H1 (cell line): Measurements from ENCODE around the gene KRTAP10-4. TPM values are rescaled to one million over a fixed set of nuclear protein-coding genes. Genes with fewer than 3 reads are reported as not detected.
A peak's percentile ranks its signal among the peaks of the same experiment; 100 is the strongest.

Source experiments
- CTCF ChIA-PET: fragments of 300-600 bp; sonication (Branson Sonifier 250); formaldehyde crosslinking; loops from one replicate; lab custom pipeline; 2021; ENCODE audit not compliant: partially characterized antibody; lab: Charles Lee
- POLR2A ChIA-PET: fragments of 300-600 bp; sonication (Branson Sonifier 250); formaldehyde crosslinking; loops from one replicate; lab custom pipeline; 2021; ENCODE audit warnings: inconsistent platforms; ENCODE audit not compliant: partially characterized antibody; lab: Charles Lee
- DNase-seq, 2 experiments: peaks; one replicate each; pipeline versions ENCODE4 v3.0.0 to v3.0.0-alpha.2; 2010 to 2022; ENCODE audit warnings: low spot score in 2 of 2, low read depth in 1 of 2, mixed read lengths in 1 of 2
- FAIRE-seq: peaks from 2 replicates; lab custom pipeline; 2011; peaks lifted over from hg19 to GRCh38; lab: Jason Lieb, UNC
- H2AFZ ChIP-seq: 2 replicates; pipeline ENCODE4 v1.8.1; 2012; ENCODE audit warnings: low read length, inconsistent platforms
- H2AK5ac ChIP-seq: 2 replicates; pipeline ENCODE4 v1.6.1; 2013; ENCODE audit warnings: low read depth, low read length
- H2BK120ac ChIP-seq: replicated peaks from 2 replicates; pipeline ENCODE3; 2013; ENCODE audit warnings: low read depth, low read length, inconsistent platforms
- H2BK12ac ChIP-seq: 2 replicates; pipeline ENCODE4 v1.6.1; 2013; ENCODE audit warnings: low read depth, low read length
- H2BK15ac ChIP-seq: 2 replicates; pipeline ENCODE4 v1.6.1; 2013; ENCODE audit warnings: low read length
- H2BK20ac ChIP-seq: 2 replicates; pipeline ENCODE4 v1.6.1; 2013; ENCODE audit warnings: low read length
- H2BK5ac ChIP-seq: 2 replicates; pipeline ENCODE4 v1.6.1; 2013; ENCODE audit warnings: low read depth, low read length
- H3K14ac ChIP-seq: 2 replicates; pipeline ENCODE4 v1.6.1; 2013; ENCODE audit warnings: inconsistent platforms; ENCODE audit not compliant: insufficient read length
- H3K18ac ChIP-seq: 2 replicates; pipeline ENCODE4 v1.6.1; 2013; ENCODE audit warnings: low read length; ENCODE audit errors: extremely low read depth
- H3K23ac ChIP-seq: 2 replicates; pipeline ENCODE4 v1.6.1; 2013; ENCODE audit warnings: inconsistent platforms; ENCODE audit not compliant: insufficient read length
- H3K23me2 ChIP-seq: 2 replicates; pipeline ENCODE4 v1.6.1; 2013; ENCODE audit warnings: low read depth, low read length
- H3K27ac ChIP-seq: 2 replicates; pipeline ENCODE4 v1.6.1; 2011; ENCODE audit warnings: low read depth, low read length, inconsistent platforms
- H3K27me3 ChIP-seq, 4 experiments: replicated peaks in 1 of 4; 1 replicate in 1 of 4; 2 replicates in 3 of 4; pipeline versions ENCODE4 v1.6.1 to v1.8.1; 2011 to 2013; ENCODE audit warnings: low read length in 3 of 4, mild to moderate bottlenecking in 3 of 4, inconsistent platforms in 2 of 4, mixed read lengths in 2 of 4, moderate library complexity in 1 of 4; ENCODE audit not compliant: control insufficient read depth in 3 of 4, insufficient read depth in 3 of 4; ENCODE audit errors: extremely low read depth in 1 of 4
- H3K36me3 ChIP-seq, 4 experiments: 2 replicates each; pipeline versions ENCODE4 v1.6.1 to v1.8.1; 2011 to 2013; ENCODE audit warnings: mild to moderate bottlenecking in 4 of 4, low read length in 3 of 4, moderate library complexity in 2 of 4, control low read depth in 1 of 4, inconsistent platforms in 1 of 4; ENCODE audit not compliant: insufficient read depth in 4 of 4, control insufficient read depth in 2 of 4
- H3K4ac ChIP-seq: replicated peaks from 2 replicates; pipeline ENCODE3; 2013; ENCODE audit warnings: low read length, low read depth, mixed read lengths, inconsistent platforms; ENCODE audit not compliant: insufficient read length
- H3K4me1 ChIP-seq, 4 experiments: replicated peaks in 1 of 4; 1 replicate in 1 of 4; 2 replicates in 3 of 4; pipeline versions ENCODE4 v1.6.1 to v1.8.1; 2011 to 2013; ENCODE audit warnings: low read length in 3 of 4, inconsistent platforms in 2 of 4, mixed read lengths in 1 of 4; ENCODE audit not compliant: insufficient read depth in 4 of 4, control insufficient read depth in 3 of 4
- H3K4me2 ChIP-seq, 2 experiments: 2 replicates each; pipeline versions ENCODE4 v1.6.1 to v1.8.1; 2011 to 2013; ENCODE audit warnings: low read depth in 2 of 2, low read length in 2 of 2, control low read depth in 1 of 2, inconsistent platforms in 1 of 2, mild to moderate bottlenecking in 1 of 2; ENCODE audit not compliant: insufficient read depth in 1 of 2
- H3K4me3 ChIP-seq, 4 experiments: fragments of 200-600, 300-600 bp in 1 of 4; sonication (generic), shearing (Covaris generic), sonication (Bioruptor Twin) in 1 of 4; 2 replicates each; pipeline versions ENCODE4 v1.5.1 to v1.8.1; 2011 to 2016; ENCODE audit warnings: low read length in 4 of 4, low read depth in 3 of 4, control low read depth in 2 of 4, inconsistent platforms in 2 of 4, mild to moderate bottlenecking in 2 of 4, mixed read lengths in 1 of 4, moderate library complexity in 1 of 4; ENCODE audit not compliant: insufficient read depth in 2 of 4; ENCODE audit errors: extremely low read depth in 1 of 4
- H3K56ac ChIP-seq: replicated peaks from 2 replicates; pipeline ENCODE3; 2013; ENCODE audit warnings: low read depth, mild to moderate bottlenecking, mixed read lengths, low read length, inconsistent platforms; ENCODE audit not compliant: insufficient read length
- H3K79me1 ChIP-seq: 2 replicates; pipeline ENCODE4 v1.6.1; 2013; ENCODE audit warnings: low read depth, low read length, control low read depth
- H3K79me2 ChIP-seq, 2 experiments: 2 replicates each; pipeline versions ENCODE4 v1.6.1 to v1.8.1; 2012 to 2013; ENCODE audit warnings: low read length in 2 of 2, mild to moderate bottlenecking in 2 of 2, inconsistent platforms in 1 of 2; ENCODE audit not compliant: insufficient read depth in 2 of 2, control insufficient read depth in 1 of 2
- H3K9ac ChIP-seq, 4 experiments: replicated peaks in 1 of 4; 1 replicate in 1 of 4; 2 replicates in 3 of 4; pipeline versions ENCODE4 v1.6.1 to v1.8.1; 2011 to 2013; ENCODE audit warnings: low read depth in 3 of 4, low read length in 3 of 4, control low read depth in 2 of 4, mild to moderate bottlenecking in 2 of 4, moderate library complexity in 2 of 4, inconsistent platforms in 1 of 4; ENCODE audit errors: extremely low read depth in 1 of 4
- H3K9me3 ChIP-seq, 2 experiments: 2 replicates each; pipeline versions ENCODE4 v1.6.1 to v1.8.1; 2012 to 2013; ENCODE audit warnings: mild to moderate bottlenecking in 2 of 2, moderate library complexity in 2 of 2, control low read depth in 1 of 2, inconsistent platforms in 1 of 2, low read depth in 1 of 2, low read length in 1 of 2, mixed read lengths in 1 of 2; ENCODE audit not compliant: insufficient read depth in 2 of 2
- H4K20me1 ChIP-seq, 2 experiments: replicated peaks in 1 of 2; 2 replicates each; pipeline versions ENCODE3 to v1.8.1; 2011 to 2013; ENCODE audit warnings: inconsistent platforms in 2 of 2, low read length in 2 of 2, mild to moderate bottlenecking in 1 of 2; ENCODE audit not compliant: insufficient read depth in 2 of 2, control insufficient read depth in 1 of 2
- H4K5ac ChIP-seq: 2 replicates; pipeline ENCODE4 v1.6.1; 2013; ENCODE audit warnings: low read length, low read depth, mixed read lengths, inconsistent platforms; ENCODE audit not compliant: insufficient read length
- H4K8ac ChIP-seq: 2 replicates; pipeline ENCODE4 v1.8.0; 2013; ENCODE audit warnings: mild to moderate bottlenecking, moderate library complexity, low read length, inconsistent platforms; ENCODE audit not compliant: insufficient read depth; ENCODE audit errors: extremely low read depth
- H4K91ac ChIP-seq: replicated peaks from 2 replicates; pipeline ENCODE3; 2013; ENCODE audit warnings: low read length, mixed read lengths, inconsistent platforms; ENCODE audit not compliant: insufficient read length
- ATF2 ChIP-seq: IDR thresholded peaks from 2 replicates; pipeline ENCODE4 v1.6.1; 2012; ENCODE audit warnings: low read length, inconsistent platforms
- BRCA1 ChIP-seq: IDR thresholded peaks from 2 replicates; pipeline ENCODE4 v1.6.1; 2012; ENCODE audit warnings: low read depth, low read length, improper control_type of control experiment
- EP300 ChIP-seq, 2 experiments: IDR thresholded peaks; 1 replicate in 1 of 2; 2 replicates in 1 of 2; pipeline ENCODE4 v1.6.1; 2011 to 2012; ENCODE audit warnings: low read depth in 2 of 2, low read length in 2 of 2, mild to moderate bottlenecking in 2 of 2, borderline replicate concordance in 1 of 2, inconsistent platforms in 1 of 2, moderate library complexity in 1 of 2
- JUND ChIP-seq: IDR thresholded peaks from 2 replicates; pipeline ENCODE4 v1.6.1; 2011; ENCODE audit warnings: mild to moderate bottlenecking, improper control_type of control experiment, low read length
- PHF8 ChIP-seq: fragments of 200-600 bp; sonication (generic); conservative IDR thresholded peaks from 2 replicates; pipeline ENCODE4 v1.7.1; 2012; ENCODE audit warnings: low read depth, mild to moderate bottlenecking, inconsistent platforms, low read length, moderate library complexity
- ZNF274 ChIP-seq: IDR thresholded peaks from 2 replicates; pipeline ENCODE4 v1.7.0; 2012; ENCODE audit warnings: low read length, borderline replicate concordance; ENCODE audit errors: extremely low read depth
- WGBS, 2 experiments: shearing (Covaris generic) in 1 of 2; methylation state at CpG; one replicate each; pipeline versions ENCODE4 v1.1.6 to v1.1.7; 2013 to 2015; ENCODE audit warnings: low lambda C conversion rate in 2 of 2, mixed read lengths in 2 of 2, inconsistent platforms in 1 of 2, low coverage in 1 of 2, missing lambda C conversion rate in 1 of 2; ENCODE audit not compliant: insufficient replicate concordance in 2 of 2, insufficient coverage in 1 of 2, insufficient read length in 1 of 2; ENCODE audit errors: extremely low coverage in 1 of 2, missing lambda C conversion rate in 1 of 2; 5-methylcytosine and 5-hydroxymethylcytosine counted together
- polyA plus RNA-seq, 7 experiments: library from polyadenylated mRNA; depleted of rRNA in 3 of 7; stranded (reverse) in 5 of 7; unstranded in 2 of 7; fragments of >200 nt in 5 of 7; fragments of 200-250 nt in 2 of 7; gene quantifications; 1 replicate in 5 of 7; 2 replicates in 1 of 7; 4 replicates in 1 of 7; pipeline versions ENCODE4 v1.2.1 to v1.2.3, GENCODE V29; 2011 to 2013; ENCODE audit warnings: missing spikeins in 2 of 7, mixed read lengths in 2 of 7
- total RNA-seq: library from RNA; stranded (reverse); fragmentation: NEBNext Ultra II Directional; extraction: Animal tissue kit (Norgen Biotek cat#: 25700); gene quantifications from 2 replicates; pipeline ENCODE4 v1.2.1, GENCODE V29; 2021

Gene KRTAP10-4
- total and polyA plus RNA-seq, 2 of the 8 experiments (the other 6 are each of a cell fraction or from before 2014, with no cell fraction given): not detected

GRCh38 chr21:44549525-44550211 lies 23.9 kb upstream of the KRTAP10-4 start:
- WGBS, 2 experiments: 72% methylated on average over 15 of the region's 25 CpGs; no CpG with 5 or more reads in 1 of the 2 experiments
- FAIRE-seq (no peak), DNase-seq (peak in 1 of 2 experiments; percentile 53)
- H4K5ac ChIP-seq: peak overlapping the region; percentile 18
- H2AK5ac ChIP-seq: peak overlapping the region; percentile 88; the same call in 1 of the 2 replicates
- H2BK120ac ChIP-seq: peak overlapping the region; percentile 84
- H2BK20ac ChIP-seq: peak overlapping the region; percentile 99
- H3K79me1 ChIP-seq: no peaks in the 10 kb centered on the region
- H2AFZ ChIP-seq: no peak overlapping the region
- peak overlapping the region; percentile 80; the same call in 1 of the 2 replicates for H4K8ac ChIP-seq
- peak overlapping the region; percentile 96 for H3K18ac ChIP-seq
- peak overlapping the region; percentile 95 for H4K91ac ChIP-seq
- H3K23ac ChIP-seq: no peak overlapping the region
- H3K4ac ChIP-seq: peak overlapping the region; percentile 82
- no peaks in the 10 kb centered on the region for H3K23me2 ChIP-seq
- H3K56ac ChIP-seq: no peak overlapping the region
- H3K4me2 ChIP-seq: peak overlapping the region; percentile 2 to 61; a peak in 2 of 4 replicates
- H2BK12ac ChIP-seq: peak overlapping the region; percentile 100
- peaks cover 0 to under 1% of the 10 kb centered on the region in 2 experiments; a peak in 1 of 4 replicates for H3K9me3 ChIP-seq
- peaks cover 9 to 35% (median 17%) of the 10 kb centered on the region in 4 experiments for H3K4me1 ChIP-seq
- H2BK15ac ChIP-seq: peak overlapping the region; percentile 99; the same call in 1 of the 2 replicates
- H3K27me3 ChIP-seq: no peaks in the 10 kb centered on the region
- no peak overlapping the region; a peak in 1 of 7 replicates for H3K9ac ChIP-seq
- H3K4me3 ChIP-seq: no peak overlapping the region
- no peaks in the 10 kb centered on the region for H4K20me1 ChIP-seq
- POLR2A ChIA-PET: interaction anchor here (1.1 to 1.6 kb wide), 6 partner anchors 8 to 216 kb away, joined by 3 to 4 read pairs (median 4); partner anchors contain the start of gene KRTAP10-1
- H2BK5ac ChIP-seq: peak overlapping the region; percentile 94
- no peaks in the 10 kb centered on the region for H3K36me3 ChIP-seq
- CTCF ChIA-PET: interaction anchor here (0.8 to 2.3 kb wide), 10 partner anchors 9 to 249 kb away, joined by 3 to 8 read pairs (median 4); no protein-coding TSS in a partner anchor
- H3K79me2 ChIP-seq: no peaks in the 10 kb centered on the region
- peak overlapping the region; percentile 34; the same call in 1 of the 2 replicates for H3K27ac ChIP-seq
- no peak overlapping the region for H3K14ac ChIP-seq
- TF ChIP-seq ATF2 (no peak), JUND (no peak), BRCA1 (no peak), ZNF274 (no peak), EP300 (IDR thresholded peaks at IDR 0.05; ENCODE audit: borderline replicate concordance in 1 of 2, low read depth in 2 of 2, low read length in 2 of 2) (no peak), PHF8 (no peak)
